GM13977 (cell line): Measurements from ENCODE around the gene MFAP4.

ENCODE experiments used
- DNase-seq: peaks from one replicate; pipeline ENCODE4 v3.0.0; 2012; ENCODE audit warnings: low spot score
- CTCF ChIP-seq: IDR thresholded peaks from 2 replicates; pipeline ENCODE4 v1.5.1; 2012; ENCODE audit warnings: mild to moderate bottlenecking, control low read depth; ENCODE audit not compliant: insufficient read depth; ENCODE audit errors: extremely low read depth, missing control alignments
- in situ Hi-C: fragments of 300-500 bp; cut with MboI; formaldehyde crosslinking; loops from one replicate; pipeline ENCODE4 v1.12.0; 2022; ENCODE audit warnings: low sequenced_read_pairs, low pct_unique_long_range_greater_than_20kb, mixed read lengths, inconsistent platforms; ENCODE audit not compliant: unreplicated experiment

MFAP4 gene

DNA sequence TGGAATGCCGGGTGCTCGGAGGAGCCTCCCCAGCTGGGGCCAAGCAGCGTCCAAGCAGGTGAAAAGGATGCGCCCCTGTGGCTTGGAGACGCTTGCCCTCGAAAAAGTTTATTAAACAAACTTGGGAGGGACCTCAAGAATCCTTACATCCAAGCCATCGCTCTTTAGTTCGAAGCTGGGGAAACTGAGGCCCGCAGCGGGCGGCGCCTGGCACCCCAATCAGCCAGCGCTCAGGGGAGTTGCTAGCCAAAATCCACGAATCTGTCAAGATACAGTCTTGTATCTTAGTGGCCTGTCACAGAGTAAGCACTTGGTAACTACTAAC lies 23.9 kb downstream of the MFAP4 start:
- no peak for DNase-seq
- TF ChIP-seq CTCF = no peak
- in situ Hi-C loops = loop anchor here (10.0 to 25.0 kb wide), 2 partner anchors 62 to 399 kb away; no protein-coding TSS in a partner anchor

- TF ChIP-seq CTCF = peak; percentile 98
- in situ Hi-C loops = loop anchor here (10.0 to 25.0 kb wide), 2 partner anchors 62 to 400 kb away; no protein-coding TSS in a partner anchor
- peak; percentile 98 for DNase-seq
Measured at GRCh38 chr17:19362277-19363113, 24.5 kb downstream of the MFAP4 start, which contains the start of gene B9D1. Gene B9D1, minus strand, starts transcription at chr17:19362723. Its CDS starts 154 bp downstream, at chr17:19362569.

- TF ChIP-seq CTCF = no peak
- in situ Hi-C loops = loop anchor here (10.0 to 25.0 kb wide), 2 partner anchors 63 to 400 kb away; no protein-coding TSS in a partner anchor
- no peak for DNase-seq
Measured at GRCh38 chr17:19361944-19362276, 25.1 kb downstream of the MFAP4 start.

GRCh38 chr17:19361326-19361725 lies 25.7 kb downstream of the MFAP4 start:
- in situ Hi-C loops = loop anchor here (10.0 to 25.0 kb wide), 2 partner anchors 63 to 401 kb away; no protein-coding TSS in a partner anchor
- DNase-seq = no peak
- TF ChIP-seq CTCF = no peak

GRCh38 chr17:19360772-19361171 lies 26.2 kb downstream of the MFAP4 start:
- no peak for DNase-seq
- in situ Hi-C loops = loop anchor here (10.0 to 25.0 kb wide), 2 partner anchors 64 to 402 kb away; no protein-coding TSS in a partner anchor
- no peak for TF ChIP-seq CTCF

- in situ Hi-C loops = loop anchor here (10.0 to 25.0 kb wide), 2 partner anchors 65 to 402 kb away; no protein-coding TSS in a partner anchor
- no peak for DNase-seq
- no peak for TF ChIP-seq CTCF
Measured at GRCh38 chr17:19359856-19360255, 27.1 kb downstream of the MFAP4 start.
